DND-41 (cell line): ENCODE measurements around the gene FBXL13.
"Not testable (repeated sequence)": the region's sequence is repeated elsewhere in the genome, so short reads cannot be mapped to it uniquely, and the experiment has no call there.

ENCODE experiments used
- ATAC-seq: fragments of 200-7000 bp; cut with Tn5 transposase; 3 replicates; pipeline ENCODE4 v1.9.1; 2021; ENCODE audit warnings: low read depth; ENCODE audit not compliant: insufficient read depth
- DNase-seq: peaks from one replicate; pipeline ENCODE4 v3.0.0-alpha.2; 2020
- H2AFZ ChIP-seq: 2 replicates; pipeline ENCODE4 v1.6.0; 2012; ENCODE audit warnings: low read depth, low read length
- H3K27ac ChIP-seq: 2 replicates; pipeline ENCODE4 v1.5.1; 2012; ENCODE audit warnings: low read length, inconsistent platforms
- H3K27me3 ChIP-seq: fragments of 200-600 bp; sonication (generic); 2 replicates; pipeline ENCODE4 v1.6.0; 2012; ENCODE audit warnings: low read length, mild to moderate bottlenecking, inconsistent platforms; ENCODE audit not compliant: insufficient read depth, poor library complexity
- H3K36me3 ChIP-seq: 2 replicates; pipeline ENCODE4 v1.5.1; 2012; ENCODE audit warnings: low read length, inconsistent platforms; ENCODE audit not compliant: insufficient read depth
- H3K4me1 ChIP-seq: 2 replicates; pipeline ENCODE4 v1.5.1; 2012; ENCODE audit warnings: mild to moderate bottlenecking, low read length; ENCODE audit not compliant: insufficient read depth
- H3K4me2 ChIP-seq: 2 replicates; pipeline ENCODE4 v1.6.0; 2012; ENCODE audit warnings: mild to moderate bottlenecking, moderate library complexity, low read length, inconsistent platforms; ENCODE audit not compliant: insufficient read depth
- H3K4me3 ChIP-seq, 2 experiments: fragments of 200-600 bp in 1 of 2; shearing (Covaris generic) in 1 of 2; 2 replicates each; pipeline ENCODE4 v1.5.1; 2012 to 2016; ENCODE audit warnings: inconsistent platforms in 2 of 2, low read length in 2 of 2, mild to moderate bottlenecking in 2 of 2, low read depth in 1 of 2, moderate library complexity in 1 of 2
- H3K79me2 ChIP-seq: 2 replicates; pipeline ENCODE4 v1.6.0; 2012; ENCODE audit warnings: low read length, inconsistent platforms; ENCODE audit not compliant: insufficient read depth
- H3K9ac ChIP-seq: 2 replicates; pipeline ENCODE4 v1.6.0; 2012; ENCODE audit warnings: low read depth, mild to moderate bottlenecking, inconsistent platforms, low read length, moderate library complexity
- H3K9me3 ChIP-seq: 2 replicates; pipeline ENCODE4 v1.5.1; 2012; ENCODE audit warnings: low read length, moderate library complexity, mild to moderate bottlenecking, inconsistent platforms; ENCODE audit not compliant: insufficient read depth, severe bottlenecking
- H4K20me1 ChIP-seq: 2 replicates; pipeline ENCODE4 v1.6.0; 2012; ENCODE audit warnings: low read length; ENCODE audit not compliant: insufficient read depth
- EZH2 ChIP-seq: IDR thresholded peaks from 3 replicates; pipeline ENCODE4 v1.6.1; 2012; ENCODE audit warnings: borderline replicate concordance, low read depth, mild to moderate bottlenecking, moderate library complexity, low read length, inconsistent platforms; ENCODE audit not compliant: severe bottlenecking
- TF ChIP-seq, protein P1 (sequence below): IDR thresholded peaks from 2 replicates; pipeline ENCODE4 v1.5.1; 2012; ENCODE audit warnings: borderline replicate concordance, low read length, moderate library complexity, mild to moderate bottlenecking; ENCODE audit not compliant: poor library complexity, severe bottlenecking; ENCODE audit errors: extremely low read depth

FBXL13 gene

DNA sequence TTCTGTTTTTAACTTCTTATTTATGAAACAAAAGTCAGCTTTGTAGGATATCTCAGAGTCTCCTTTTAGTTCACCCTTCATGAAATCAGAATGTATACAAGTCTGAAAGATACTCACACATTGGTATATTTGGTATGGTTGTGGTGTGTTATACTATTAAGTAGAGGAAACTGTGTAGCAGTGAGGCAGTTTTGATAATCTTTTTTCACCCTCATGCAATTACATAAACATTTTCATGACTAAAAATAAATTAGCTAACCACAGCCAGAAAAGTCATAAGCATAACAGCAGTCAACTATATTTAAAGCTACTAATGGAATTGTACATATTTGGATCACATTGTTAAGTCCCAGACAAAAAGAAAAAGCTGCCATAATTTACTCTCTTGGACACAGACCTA lies 263.7 kb downstream of the FBXL13 start:
- Histone ChIP-seq H3K4me1 (no peaks in the 10 kb centered on the region), H3K36me3 (no peaks in the 10 kb centered on the region), H3K4me2 (no peak overlapping the region), H3K9ac (no peak overlapping the region), H3K4me3 (no peak overlapping the region), H3K27ac (no peak overlapping the region), H3K79me2 (no peaks in the 10 kb centered on the region), H2AFZ (no peak overlapping the region), H3K27me3 (no peaks in the 10 kb centered on the region), H4K20me1 (no peaks in the 10 kb centered on the region), H3K9me3 (no peaks in the 10 kb centered on the region)
- ATAC-seq (no peak), DNase-seq (no peak)
- TF ChIP-seq, protein P1, sequence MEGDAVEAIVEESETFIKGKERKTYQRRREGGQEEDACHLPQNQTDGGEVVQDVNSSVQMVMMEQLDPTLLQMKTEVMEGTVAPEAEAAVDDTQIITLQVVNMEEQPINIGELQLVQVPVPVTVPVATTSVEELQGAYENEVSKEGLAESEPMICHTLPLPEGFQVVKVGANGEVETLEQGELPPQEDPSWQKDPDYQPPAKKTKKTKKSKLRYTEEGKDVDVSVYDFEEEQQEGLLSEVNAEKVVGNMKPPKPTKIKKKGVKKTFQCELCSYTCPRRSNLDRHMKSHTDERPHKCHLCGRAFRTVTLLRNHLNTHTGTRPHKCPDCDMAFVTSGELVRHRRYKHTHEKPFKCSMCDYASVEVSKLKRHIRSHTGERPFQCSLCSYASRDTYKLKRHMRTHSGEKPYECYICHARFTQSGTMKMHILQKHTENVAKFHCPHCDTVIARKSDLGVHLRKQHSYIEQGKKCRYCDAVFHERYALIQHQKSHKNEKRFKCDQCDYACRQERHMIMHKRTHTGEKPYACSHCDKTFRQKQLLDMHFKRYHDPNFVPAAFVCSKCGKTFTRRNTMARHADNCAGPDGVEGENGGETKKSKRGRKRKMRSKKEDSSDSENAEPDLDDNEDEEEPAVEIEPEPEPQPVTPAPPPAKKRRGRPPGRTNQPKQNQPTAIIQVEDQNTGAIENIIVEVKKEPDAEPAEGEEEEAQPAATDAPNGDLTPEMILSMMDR, result no peak
- TF ChIP-seq EZH2, result no peak

DNA sequence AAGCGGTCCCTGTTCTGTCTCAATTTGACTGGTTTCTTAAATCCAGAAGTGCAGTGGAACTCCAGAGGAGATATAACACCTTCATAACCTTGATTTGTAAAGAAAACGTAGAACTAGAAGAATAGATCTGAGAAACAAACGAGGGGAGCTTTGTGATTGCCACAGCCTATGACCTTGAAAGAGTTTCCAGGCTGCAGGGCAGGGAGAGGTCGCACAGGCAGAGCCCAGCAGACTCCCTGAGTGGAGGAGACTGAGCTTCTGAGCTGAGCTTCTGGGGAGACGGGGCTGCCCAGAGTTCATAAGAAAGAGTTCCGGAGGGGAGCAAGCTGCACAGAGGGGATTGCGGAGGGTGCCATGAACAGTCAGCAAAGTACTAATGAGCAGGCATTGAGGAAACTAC lies 268.0 kb downstream of the FBXL13 start:
- TF ChIP-seq EZH2, result no peak
- TF ChIP-seq, protein P1, result no peak
- no peak for DNase-seq
- Histone ChIP-seq H3K9ac (no peak overlapping the region), H3K27me3 (no peaks in the 10 kb centered on the region), H3K27ac (no peak overlapping the region), H2AFZ (no peak overlapping the region), H3K79me2 (no peaks in the 10 kb centered on the region), H3K4me1 (no peaks in the 10 kb centered on the region), H3K4me2 (no peak overlapping the region), H3K36me3 (no peaks in the 10 kb centered on the region), H4K20me1 (no peaks in the 10 kb centered on the region), H3K9me3 (no peaks in the 10 kb centered on the region), H3K4me3 (no peak overlapping the region)
- ATAC-seq, result no peak

DNA sequence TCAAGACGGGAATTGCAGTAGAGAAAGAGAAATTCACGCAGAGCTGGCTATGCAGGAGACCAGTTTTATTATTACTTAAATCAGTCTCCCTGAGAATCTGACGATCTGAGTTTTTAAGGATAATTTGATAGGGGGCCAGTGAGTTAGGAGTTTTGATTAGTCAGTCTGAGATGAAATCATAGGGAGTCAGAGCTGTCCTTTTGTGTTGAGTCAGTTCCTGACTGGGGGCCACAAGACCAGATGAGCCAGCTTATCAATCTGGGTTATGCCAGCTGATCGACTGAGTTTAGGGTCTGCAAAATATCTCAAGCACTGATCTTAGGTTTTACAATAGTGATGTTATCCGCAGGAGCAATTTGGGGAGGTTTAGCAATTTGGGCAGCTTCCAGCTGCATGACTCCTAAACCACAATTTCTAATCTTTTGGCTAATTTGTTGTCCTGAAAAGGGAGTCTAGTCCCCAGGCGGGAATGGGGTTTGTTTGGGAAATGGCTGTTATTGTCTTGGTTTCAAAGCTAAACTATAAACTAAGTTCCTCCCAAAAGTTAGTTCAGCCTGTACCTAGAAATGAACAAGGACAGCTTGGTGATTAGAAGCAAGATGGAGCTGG lies 278.5 kb downstream of the FBXL13 start:
- H4K20me1 ChIP-seq, H3K27me3 ChIP-seq, H3K27ac ChIP-seq, H3K4me3 ChIP-seq, DNase-seq, H3K79me2 ChIP-seq, ATAC-seq, H3K4me2 ChIP-seq, H3K36me3 ChIP-seq, H3K4me1 ChIP-seq, H2AFZ ChIP-seq, H3K9ac ChIP-seq, H3K9me3 ChIP-seq: not testable (repeated sequence)

DNA sequence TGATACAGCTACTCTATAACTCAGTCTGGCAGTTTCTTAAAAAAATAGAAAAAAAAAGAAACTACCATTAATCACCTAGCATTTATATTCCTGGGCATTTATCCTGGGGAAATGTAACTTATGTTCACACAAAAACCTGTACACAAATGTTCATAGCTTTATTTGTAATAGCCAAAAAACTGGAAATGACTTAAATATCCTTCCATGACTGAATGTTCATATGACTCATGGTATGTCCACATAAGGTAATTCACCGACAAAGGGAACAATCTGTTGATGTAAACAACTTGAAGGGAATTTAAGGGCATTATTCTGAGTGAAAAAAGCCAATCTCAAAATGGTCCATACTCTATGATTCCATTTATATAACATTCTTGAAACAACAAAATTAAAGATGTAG lies 280.0 kb downstream of the FBXL13 start:
- H3K4me3 ChIP-seq, H3K9me3 ChIP-seq, H3K4me1 ChIP-seq, ATAC-seq, H3K9ac ChIP-seq, H3K36me3 ChIP-seq, H4K20me1 ChIP-seq, H3K79me2 ChIP-seq, H3K27me3 ChIP-seq, H3K27ac ChIP-seq, DNase-seq, H2AFZ ChIP-seq, H3K4me2 ChIP-seq: not testable (repeated sequence)

DNA sequence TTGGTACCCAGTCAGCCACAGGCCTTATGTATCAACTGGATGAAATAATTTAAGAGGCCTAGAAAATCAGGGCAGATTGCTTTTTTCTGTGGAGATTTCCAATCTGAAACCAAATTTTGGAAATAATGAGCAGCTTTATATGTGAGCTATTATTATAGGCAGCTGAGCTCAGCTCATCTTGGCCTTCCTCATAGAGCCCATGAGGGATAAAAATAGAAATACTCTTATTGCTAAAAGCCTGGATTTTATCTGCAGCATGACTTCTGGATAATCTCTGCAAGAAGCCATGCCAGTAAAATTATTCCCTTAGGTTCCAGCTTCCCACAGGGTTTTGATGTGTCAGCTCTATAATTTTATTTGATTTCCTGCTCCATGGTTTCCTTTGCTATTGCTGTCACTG lies 282.8 kb downstream of the FBXL13 start:
- not testable (repeated sequence) for DNase-seq, H2AFZ ChIP-seq, H4K20me1 ChIP-seq, H3K4me1 ChIP-seq, H3K27me3 ChIP-seq, H3K9ac ChIP-seq, H3K27ac ChIP-seq, ATAC-seq, H3K4me2 ChIP-seq, H3K79me2 ChIP-seq, H3K9me3 ChIP-seq, H3K4me3 ChIP-seq, H3K36me3 ChIP-seq

DNA sequence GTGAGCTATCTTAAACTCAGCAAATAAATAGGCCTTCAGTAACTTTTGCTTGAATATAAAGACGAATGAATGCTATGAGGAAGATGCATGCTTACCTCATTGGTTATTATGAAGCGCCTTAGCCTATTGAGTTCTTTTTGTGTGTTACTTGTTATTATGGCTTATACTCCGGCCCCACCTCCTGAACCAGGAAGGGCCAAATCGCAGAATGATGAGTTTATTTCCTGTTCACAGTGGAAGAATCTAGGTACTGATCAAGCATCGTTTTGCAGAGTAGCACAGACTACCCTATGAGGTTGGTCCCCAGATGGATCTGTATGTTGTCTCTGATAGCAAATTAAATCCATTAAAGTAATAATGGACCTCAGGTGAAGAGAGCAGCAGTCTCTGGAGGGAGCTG lies 283.2 kb downstream of the FBXL13 start:
- H3K9ac ChIP-seq, DNase-seq, H3K79me2 ChIP-seq, H3K4me1 ChIP-seq, H3K4me3 ChIP-seq, H3K27me3 ChIP-seq, H3K36me3 ChIP-seq, H4K20me1 ChIP-seq, H3K9me3 ChIP-seq, H3K27ac ChIP-seq, ATAC-seq, H2AFZ ChIP-seq, H3K4me2 ChIP-seq: not testable (repeated sequence)
